ENCODE results near the gene HIP1R. TPM values are rescaled to one million over a fixed set of nuclear protein-coding genes. Genes with fewer than 3 reads are reported as not detected.
A peak's percentile ranks its signal among the peaks of the same experiment; 100 is the strongest.

Gene HIP1R
- total RNA-seq, 4 donors from 2014 or later = 27.3 to 46.3 (median 44.8) TPM

GRCh38 chr12:122834104-122834920 is 945 bp upstream of the HIP1R start:
- WGBS, 2 donors = 20% methylated on average over 14 to 15 of the region's 21 CpGs
- H3K4me1 ChIP-seq = peaks cover 7 to 49% (median 15%) of the 10 kb centered on the region in 3 donors
- DNase-seq = no peak
- no peak for TF ChIP-seq POLR2A (IDR thresholded peaks at IDR 0.05)
- TF ChIP-seq, protein P1, sequence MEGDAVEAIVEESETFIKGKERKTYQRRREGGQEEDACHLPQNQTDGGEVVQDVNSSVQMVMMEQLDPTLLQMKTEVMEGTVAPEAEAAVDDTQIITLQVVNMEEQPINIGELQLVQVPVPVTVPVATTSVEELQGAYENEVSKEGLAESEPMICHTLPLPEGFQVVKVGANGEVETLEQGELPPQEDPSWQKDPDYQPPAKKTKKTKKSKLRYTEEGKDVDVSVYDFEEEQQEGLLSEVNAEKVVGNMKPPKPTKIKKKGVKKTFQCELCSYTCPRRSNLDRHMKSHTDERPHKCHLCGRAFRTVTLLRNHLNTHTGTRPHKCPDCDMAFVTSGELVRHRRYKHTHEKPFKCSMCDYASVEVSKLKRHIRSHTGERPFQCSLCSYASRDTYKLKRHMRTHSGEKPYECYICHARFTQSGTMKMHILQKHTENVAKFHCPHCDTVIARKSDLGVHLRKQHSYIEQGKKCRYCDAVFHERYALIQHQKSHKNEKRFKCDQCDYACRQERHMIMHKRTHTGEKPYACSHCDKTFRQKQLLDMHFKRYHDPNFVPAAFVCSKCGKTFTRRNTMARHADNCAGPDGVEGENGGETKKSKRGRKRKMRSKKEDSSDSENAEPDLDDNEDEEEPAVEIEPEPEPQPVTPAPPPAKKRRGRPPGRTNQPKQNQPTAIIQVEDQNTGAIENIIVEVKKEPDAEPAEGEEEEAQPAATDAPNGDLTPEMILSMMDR (IDR thresholded peaks at IDR 0.05) = peak in 2 of 6 experiments; percentile 17 to 18
- H3K4me3 ChIP-seq = peak overlapping the region; percentile 62 to 93 (median 85)
- H3K27ac ChIP-seq = peak overlapping the region in 3 of 4 donors; percentile 35 to 88 (median 48)
- H3K36me3 ChIP-seq = no peaks in the 10 kb centered on the region
- H3K9me3 ChIP-seq = no peaks in the 10 kb centered on the region
- H3K27me3 ChIP-seq = no peaks in the 10 kb centered on the region
- intact Hi-C loops (cut with DNase I) = no loop called here

DNA sequence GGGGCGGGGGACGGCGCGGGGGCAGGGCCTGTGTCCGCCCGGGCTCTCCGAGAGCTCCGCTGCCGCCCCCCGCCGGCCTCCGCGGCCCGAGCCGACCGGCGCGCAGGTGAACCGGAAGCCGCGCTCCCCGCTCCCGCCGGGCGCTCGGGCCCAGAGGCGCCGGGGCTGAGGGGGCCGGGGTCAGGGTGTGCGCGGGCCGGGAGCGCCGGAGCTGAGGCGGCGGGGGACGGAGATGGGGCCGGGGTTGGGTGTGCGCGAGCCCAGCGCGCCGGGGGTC is 431 bp downstream of the HIP1R start:
- peak overlapping the region; percentile 62 to 93 (median 85) for H3K4me3 ChIP-seq
- 0% methylated on average over 1 of the region's 43 CpGs; no CpG with 5 or more reads in 1 of the 2 donors for WGBS, 2 donors
- H3K4me1 ChIP-seq = peaks cover 9 to 61% (median 24%) of the 10 kb centered on the region in 3 donors
- H3K27ac ChIP-seq = peak overlapping the region; percentile 82 to 91 (median 86)
- intact Hi-C loops (cut with DNase I) = no loop called here
- no peak for DNase-seq
- TF ChIP-seq, protein P1 (IDR thresholded peaks at IDR 0.05) = no peak
- TF ChIP-seq POLR2A (IDR thresholded peaks at IDR 0.05) = no peak
- no peaks in the 10 kb centered on the region for H3K36me3 ChIP-seq
- H3K9me3 ChIP-seq = no peaks in the 10 kb centered on the region
- no peaks in the 10 kb centered on the region for H3K27me3 ChIP-seq

GRCh38 chr12:122836027-122836921 is 1.0 kb downstream of the HIP1R start:
- Histone ChIP-seq H3K27me3 (no peaks in the 10 kb centered on the region), H3K9me3 (no peaks in the 10 kb centered on the region), H3K36me3 (no peaks in the 10 kb centered on the region), H3K4me3 (peak overlapping the region; percentile 62 to 93 (median 85)), H3K4me1 (peaks cover 15 to 66% (median 30%) of the 10 kb centered on the region in 3 donors), H3K27ac (peak overlapping the region; percentile 82 to 91 (median 86))
- no peak for DNase-seq
- WGBS, 2 donors = 1 to 3% methylated on average over 31 to 38 of the region's 42 CpGs
- intact Hi-C loops (cut with DNase I) = no loop called here
- TF ChIP-seq POLR2A (IDR thresholded peaks at IDR 0.05) = peak in 1 of 4 donors; percentile 38
- TF ChIP-seq, protein P1 (IDR thresholded peaks at IDR 0.05) = no peak

DNA sequence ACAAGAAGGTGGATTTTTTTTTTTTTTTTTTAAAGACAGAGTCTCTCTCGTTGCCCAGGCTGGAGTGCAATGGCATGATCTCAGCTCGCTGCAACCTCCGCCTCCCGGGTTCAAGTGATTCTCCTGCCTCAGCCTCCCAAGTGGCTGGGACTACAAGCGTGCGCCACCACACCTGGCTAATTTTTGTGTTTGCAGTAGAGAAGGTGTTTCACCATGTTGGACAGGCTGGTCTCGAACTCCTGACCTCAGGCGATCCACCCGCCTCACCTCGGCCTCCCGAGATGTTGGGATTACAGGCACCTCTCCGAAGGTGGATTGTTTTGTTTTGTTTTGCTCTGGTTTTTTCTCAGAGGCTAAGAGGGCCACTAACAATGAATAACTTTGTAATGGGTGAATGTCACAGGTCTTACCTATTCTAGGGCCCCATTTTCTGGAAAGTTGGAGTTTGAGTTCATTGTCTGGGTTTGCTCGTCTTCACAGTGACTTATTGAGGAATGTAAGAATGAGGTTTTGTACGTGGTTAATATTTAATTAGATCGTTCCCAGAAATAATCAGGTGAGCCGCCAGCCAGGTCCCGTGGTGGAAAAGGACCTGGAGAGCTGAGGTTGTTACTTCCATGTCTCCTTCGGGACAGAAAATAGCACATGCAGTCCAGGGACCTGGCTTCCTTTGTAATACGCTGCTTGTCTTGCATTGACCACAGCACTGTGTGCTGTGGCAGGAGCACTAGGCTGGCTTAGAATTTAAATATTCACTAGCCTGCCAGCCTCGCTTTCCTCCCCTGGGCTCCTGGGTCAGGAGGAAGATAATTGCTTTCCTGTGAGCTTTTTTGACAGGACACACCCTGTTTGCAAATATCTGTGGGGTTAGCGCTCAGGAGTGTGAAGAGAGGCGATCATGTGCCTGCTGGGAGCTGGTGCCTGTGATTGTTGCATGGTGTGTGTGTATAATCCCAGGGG is 2.3 kb downstream of the HIP1R start:
- Histone ChIP-seq H3K27me3 (no peaks in the 10 kb centered on the region), H3K9me3 (no peaks in the 10 kb centered on the region), H3K27ac (peak overlapping the region in 3 of 4 donors; percentile 28 to 51 (median 35)), H3K4me1 (peaks cover 22 to 80% (median 38%) of the 10 kb centered on the region in 3 donors), H3K4me3 (no peak overlapping the region), H3K36me3 (no peaks in the 10 kb centered on the region)
- no peak for DNase-seq
- TF ChIP-seq, protein P1 (IDR thresholded peaks at IDR 0.05) = no peak
- TF ChIP-seq POLR2A (IDR thresholded peaks at IDR 0.05) = no peak
- WGBS, 2 donors = 72 to 78% methylated on average over 21 of the region's 22 CpGs
- intact Hi-C loops (cut with DNase I) = no loop called here

Data from esophagus squamous epithelium (tissue), 5 donors.